ENCODE measurements around the gene FOXJ3. TPM values are rescaled to one million over a fixed set of nuclear protein-coding genes. Genes with fewer than 3 reads are reported as not detected.

The FOXJ3 gene
- total RNA-seq, 6 donors from 2014 or later = 21.6 to 81.4 (median 39.3) TPM

DNA sequence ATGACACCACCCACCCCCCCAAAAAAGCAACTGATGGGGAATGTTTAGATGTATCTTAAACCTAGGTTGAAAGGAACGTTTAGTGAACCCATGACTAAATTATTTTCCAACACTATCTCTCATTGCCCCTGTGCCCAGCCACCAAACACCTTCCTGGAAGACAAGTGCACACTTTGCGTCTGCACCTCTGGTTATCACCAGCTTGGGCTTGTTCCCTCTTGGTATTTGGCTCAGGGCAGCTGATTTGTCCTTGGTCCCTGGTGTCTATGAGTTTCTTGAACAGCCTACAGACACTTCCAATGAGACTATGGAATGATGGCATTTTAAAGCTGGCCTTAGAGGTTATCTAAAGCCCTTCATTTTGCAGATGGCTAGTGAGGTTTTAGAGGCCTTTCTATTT, 30.1 kb upstream of the FOXJ3 start:
- TF ChIP-seq POLR2AphosphoS5 (IDR thresholded peaks at IDR 0.05) (no peak), EP300 (IDR thresholded peaks at IDR 0.05) (no peak), POLR2A (IDR thresholded peaks at IDR 0.05) (no peak)
- TF ChIP-seq, protein P1, sequence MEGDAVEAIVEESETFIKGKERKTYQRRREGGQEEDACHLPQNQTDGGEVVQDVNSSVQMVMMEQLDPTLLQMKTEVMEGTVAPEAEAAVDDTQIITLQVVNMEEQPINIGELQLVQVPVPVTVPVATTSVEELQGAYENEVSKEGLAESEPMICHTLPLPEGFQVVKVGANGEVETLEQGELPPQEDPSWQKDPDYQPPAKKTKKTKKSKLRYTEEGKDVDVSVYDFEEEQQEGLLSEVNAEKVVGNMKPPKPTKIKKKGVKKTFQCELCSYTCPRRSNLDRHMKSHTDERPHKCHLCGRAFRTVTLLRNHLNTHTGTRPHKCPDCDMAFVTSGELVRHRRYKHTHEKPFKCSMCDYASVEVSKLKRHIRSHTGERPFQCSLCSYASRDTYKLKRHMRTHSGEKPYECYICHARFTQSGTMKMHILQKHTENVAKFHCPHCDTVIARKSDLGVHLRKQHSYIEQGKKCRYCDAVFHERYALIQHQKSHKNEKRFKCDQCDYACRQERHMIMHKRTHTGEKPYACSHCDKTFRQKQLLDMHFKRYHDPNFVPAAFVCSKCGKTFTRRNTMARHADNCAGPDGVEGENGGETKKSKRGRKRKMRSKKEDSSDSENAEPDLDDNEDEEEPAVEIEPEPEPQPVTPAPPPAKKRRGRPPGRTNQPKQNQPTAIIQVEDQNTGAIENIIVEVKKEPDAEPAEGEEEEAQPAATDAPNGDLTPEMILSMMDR (IDR thresholded peaks at IDR 0.05) = no peak
- Histone ChIP-seq H3K9me3 (no peaks in the 10 kb centered on the region), H3K27me3 (no peaks in the 10 kb centered on the region), H3K27ac (no peak overlapping the region), H3K4me1 (no peaks in the 10 kb centered on the region), H3K36me3 (no peaks in the 10 kb centered on the region), H3K4me3 (no peak overlapping the region)
- DNase-seq (no peak), ATAC-seq (ENCODE audit: low FRiP score in 2 of 2) (no peak)
- 81 to 94% methylated on average over 2 of the region's 2 CpGs for WGBS, 2 donors

DNA sequence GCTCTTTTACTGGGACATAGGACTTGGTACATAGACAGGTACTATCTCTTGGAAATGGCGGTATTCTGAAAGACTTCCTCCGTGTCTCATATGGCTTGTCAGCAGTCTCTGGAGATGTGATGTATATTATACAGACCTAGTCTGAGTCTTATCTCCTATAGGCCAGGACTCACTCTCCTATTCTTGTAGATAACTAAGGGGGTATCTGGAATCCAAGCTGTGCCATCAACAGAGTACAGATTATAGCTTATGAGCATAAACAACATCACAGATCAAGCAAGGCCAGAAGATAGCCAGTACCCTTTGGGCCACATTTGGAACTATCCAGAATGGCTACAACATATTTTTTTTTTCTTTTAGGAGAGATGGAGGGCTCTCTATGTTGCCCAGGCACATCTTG, 29.5 kb upstream of the FOXJ3 start:
- WGBS, 2 donors = 88 to 100% methylated on average over 2 of the region's 2 CpGs
- TF ChIP-seq POLR2A (IDR thresholded peaks at IDR 0.05) (no peak), POLR2AphosphoS5 (IDR thresholded peaks at IDR 0.05) (no peak), EP300 (IDR thresholded peaks at IDR 0.05) (no peak)
- TF ChIP-seq, protein P1 (IDR thresholded peaks at IDR 0.05) = no peak
- DNase-seq (no peak), ATAC-seq (ENCODE audit: low FRiP score in 2 of 2) (no peak)
- Histone ChIP-seq H3K36me3 (no peaks in the 10 kb centered on the region), H3K27me3 (no peaks in the 10 kb centered on the region), H3K4me1 (no peaks in the 10 kb centered on the region), H3K9me3 (no peaks in the 10 kb centered on the region), H3K27ac (no peak overlapping the region), H3K4me3 (no peak overlapping the region)

DNA sequence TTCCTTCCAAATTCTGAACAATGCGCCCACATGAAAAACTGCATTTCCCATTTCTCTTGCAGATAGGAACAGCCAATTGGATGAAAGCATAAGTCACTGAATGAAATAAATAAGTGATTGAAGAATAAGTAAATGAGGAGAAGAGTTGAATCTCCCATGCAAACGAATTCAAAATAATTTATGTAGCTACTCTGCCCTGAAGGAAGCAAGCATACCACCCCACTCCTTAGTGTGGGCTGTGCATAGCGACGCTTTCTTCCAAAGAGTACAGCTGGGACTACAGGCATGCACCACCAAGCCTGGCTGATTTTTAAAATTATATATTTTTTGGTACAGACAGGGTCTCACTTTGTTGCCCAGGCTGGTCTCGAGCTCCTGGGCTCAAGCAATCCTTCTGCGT, 29.1 kb upstream of the FOXJ3 start:
- ATAC-seq (ENCODE audit: low FRiP score in 2 of 2) (no peak), DNase-seq (no peak)
- no peaks in the 10 kb centered on the region for H3K9me3 ChIP-seq
- no peaks in the 10 kb centered on the region for H3K4me1 ChIP-seq
- no peaks in the 10 kb centered on the region for H3K27me3 ChIP-seq
- no peaks in the 10 kb centered on the region for H3K36me3 ChIP-seq
- WGBS, 2 donors = 87% methylated on average over 6 of the region's 6 CpGs
- H3K4me3 ChIP-seq = no peak overlapping the region
- no peak overlapping the region for H3K27ac ChIP-seq
- TF ChIP-seq EP300 (IDR thresholded peaks at IDR 0.05) = no peak
- no peak for TF ChIP-seq POLR2AphosphoS5 (IDR thresholded peaks at IDR 0.05)
- no peak for TF ChIP-seq POLR2A (IDR thresholded peaks at IDR 0.05)
- TF ChIP-seq, protein P1 (IDR thresholded peaks at IDR 0.05) = no peak

DNA sequence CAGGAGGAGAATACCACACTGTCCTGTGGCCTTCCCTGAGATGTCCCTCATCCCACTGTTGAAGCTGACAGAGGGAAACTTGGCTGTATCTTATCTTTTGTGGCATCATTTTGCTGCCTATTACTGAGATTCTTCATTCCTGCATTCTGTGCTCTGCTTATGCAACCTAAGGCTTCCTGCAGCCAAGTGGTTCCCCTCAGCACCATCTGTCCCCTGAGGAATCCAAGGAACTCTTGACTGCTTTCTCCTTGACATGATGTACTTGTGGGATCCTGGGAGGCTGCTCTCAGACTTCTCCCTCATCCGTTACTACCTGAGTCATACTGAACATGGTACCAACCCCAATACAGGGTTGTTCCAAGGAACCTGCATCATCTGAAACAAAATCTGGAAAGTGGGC, 24.4 kb upstream of the FOXJ3 start:
- TF ChIP-seq EP300 (IDR thresholded peaks at IDR 0.05) = no peak
- TF ChIP-seq, protein P1 (IDR thresholded peaks at IDR 0.05) = no peak
- TF ChIP-seq POLR2A (IDR thresholded peaks at IDR 0.05) = no peak
- no peak for TF ChIP-seq POLR2AphosphoS5 (IDR thresholded peaks at IDR 0.05)
- ATAC-seq (ENCODE audit: low FRiP score in 2 of 2) (no peak), DNase-seq (no peak)

DNA sequence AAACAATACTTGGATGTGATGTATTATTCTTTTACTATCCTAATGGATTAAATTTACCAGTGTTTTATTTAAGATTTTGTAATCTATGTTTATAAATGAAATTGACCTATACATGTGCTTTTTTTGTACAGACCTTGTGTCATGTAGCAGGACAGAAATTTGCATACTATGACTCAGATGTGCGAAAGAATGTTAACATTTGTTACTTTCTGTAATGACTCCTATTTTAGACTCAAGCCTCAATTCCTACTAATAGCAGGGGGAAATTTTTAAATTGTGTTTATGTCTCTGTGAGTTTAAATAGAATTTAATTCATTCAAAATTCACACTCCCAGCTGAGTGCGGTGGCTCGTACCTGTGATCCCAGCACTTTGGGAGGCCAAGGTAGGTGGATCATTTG, 23.8 kb upstream of the FOXJ3 start:
- TF ChIP-seq EP300 (IDR thresholded peaks at IDR 0.05) (no peak), POLR2AphosphoS5 (IDR thresholded peaks at IDR 0.05) (no peak), POLR2A (IDR thresholded peaks at IDR 0.05) (no peak)
- TF ChIP-seq, protein P1 (IDR thresholded peaks at IDR 0.05) = no peak

More for the DNA sequence above, 24.4 kb upstream of the FOXJ3 start:
- Histone ChIP-seq H3K4me1 (no peaks in the 10 kb centered on the region), H3K4me3 (no peak overlapping the region), H3K27me3 (no peaks in the 10 kb centered on the region), H3K36me3 (no peaks in the 10 kb centered on the region), H3K9me3 (no peaks in the 10 kb centered on the region), H3K27ac (no peak overlapping the region)
- 36 to 73% methylated on average over 1 of the region's 1 CpG for WGBS, 2 donors

More for the DNA sequence above, 23.8 kb upstream of the FOXJ3 start:
- no peaks in the 10 kb centered on the region for H3K4me1 ChIP-seq
- WGBS, 2 donors = 84 to 91% methylated on average over 3 of the region's 3 CpGs
- DNase-seq = no peak
- H3K27ac ChIP-seq = no peak overlapping the region
- no peak overlapping the region for H3K4me3 ChIP-seq
- no peaks in the 10 kb centered on the region for H3K36me3 ChIP-seq
- no peaks in the 10 kb centered on the region for H3K27me3 ChIP-seq
- no peaks in the 10 kb centered on the region for H3K9me3 ChIP-seq
- ATAC-seq (ENCODE audit: low FRiP score in 2 of 2) = no peak
